Epidermal melanocyte (primary cell): Measurements from ENCODE around the gene RAB8B.

Experiments
- DNase-seq: peaks from one replicate; pipeline ENCODE4 v3.0.0; 2011; ENCODE audit warnings: low spot score; ENCODE audit not compliant: insufficient read length

The RAB8B gene

GRCh38 chr15:63310646-63311045 lies 121.2 kb downstream of the RAB8B start:
- DNase-seq, result no peak

GRCh38 chr15:63312286-63312685 lies 122.9 kb downstream of the RAB8B start:
- no peak for DNase-seq

DNA sequence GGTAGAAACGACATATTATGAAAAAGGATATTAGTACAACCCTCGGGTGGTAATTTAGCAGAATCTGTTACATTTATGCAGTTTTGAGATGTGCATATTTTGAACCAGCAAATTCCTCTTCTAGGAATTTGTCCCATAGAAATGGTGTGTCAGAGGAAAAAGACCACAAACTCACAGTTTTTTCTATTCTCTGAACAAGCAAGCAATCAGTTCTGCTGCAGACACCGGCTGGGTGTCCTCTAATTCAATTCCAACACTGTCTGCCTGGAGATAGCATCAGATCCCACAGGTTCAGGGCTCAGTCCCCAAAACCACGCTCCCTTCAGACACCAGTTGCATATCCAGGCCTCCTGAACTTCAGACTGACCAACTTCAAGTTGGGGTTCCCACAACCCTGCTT lies 124.4 kb downstream of the RAB8B start:
- DNase-seq, result no peak

- DNase-seq, result no peak
Measured at GRCh38 chr15:63314409-63314808, 125.0 kb downstream of the RAB8B start.
